OCI-LY1 (cell line): ENCODE data around the gene KDM4B.

Source experiments
- EZH2 ChIP-seq: fragments of 200-600 bp; sonication (generic), shearing (Covaris generic); IDR thresholded peaks from 2 replicates; pipeline ENCODE4 v1.8.0; 2017; ENCODE audit warnings: borderline replicate concordance, mixed run types, mild to moderate bottlenecking, antibody characterized with exemption, low read length, moderate library complexity, mixed read lengths
- TF ChIP-seq, protein P1 (sequence below): fragments of 200-600 bp; sonication (generic), shearing (Covaris generic); IDR thresholded peaks from 2 replicates; pipeline ENCODE4 v1.5.1; 2017; ENCODE audit warnings: mild to moderate bottlenecking, antibody characterized with exemption, low read length, moderate library complexity, mixed read lengths

DNA sequence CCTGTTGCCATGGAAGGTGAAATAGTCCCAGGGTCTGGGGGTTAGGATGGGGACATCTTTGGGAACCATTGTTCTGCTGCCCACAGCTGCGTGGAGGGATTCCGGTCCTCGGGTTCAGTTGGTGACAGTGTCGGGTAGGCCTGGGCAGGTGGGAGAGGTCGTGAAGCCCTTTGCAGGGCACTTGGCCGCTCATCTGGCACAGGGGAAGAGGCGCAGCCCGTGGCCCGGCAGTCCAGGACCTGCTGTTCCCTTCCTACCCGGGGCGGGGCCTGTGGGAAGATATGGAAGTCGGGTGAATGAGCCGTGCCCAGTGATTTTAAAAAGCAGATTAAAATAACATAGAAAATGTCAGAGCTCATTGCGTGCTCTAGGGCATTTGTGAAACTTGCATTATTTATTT lies 44.8 kb downstream of the KDM4B start:
- TF ChIP-seq, protein P1, sequence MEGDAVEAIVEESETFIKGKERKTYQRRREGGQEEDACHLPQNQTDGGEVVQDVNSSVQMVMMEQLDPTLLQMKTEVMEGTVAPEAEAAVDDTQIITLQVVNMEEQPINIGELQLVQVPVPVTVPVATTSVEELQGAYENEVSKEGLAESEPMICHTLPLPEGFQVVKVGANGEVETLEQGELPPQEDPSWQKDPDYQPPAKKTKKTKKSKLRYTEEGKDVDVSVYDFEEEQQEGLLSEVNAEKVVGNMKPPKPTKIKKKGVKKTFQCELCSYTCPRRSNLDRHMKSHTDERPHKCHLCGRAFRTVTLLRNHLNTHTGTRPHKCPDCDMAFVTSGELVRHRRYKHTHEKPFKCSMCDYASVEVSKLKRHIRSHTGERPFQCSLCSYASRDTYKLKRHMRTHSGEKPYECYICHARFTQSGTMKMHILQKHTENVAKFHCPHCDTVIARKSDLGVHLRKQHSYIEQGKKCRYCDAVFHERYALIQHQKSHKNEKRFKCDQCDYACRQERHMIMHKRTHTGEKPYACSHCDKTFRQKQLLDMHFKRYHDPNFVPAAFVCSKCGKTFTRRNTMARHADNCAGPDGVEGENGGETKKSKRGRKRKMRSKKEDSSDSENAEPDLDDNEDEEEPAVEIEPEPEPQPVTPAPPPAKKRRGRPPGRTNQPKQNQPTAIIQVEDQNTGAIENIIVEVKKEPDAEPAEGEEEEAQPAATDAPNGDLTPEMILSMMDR, result no peak
- TF ChIP-seq EZH2, result no peak
